Heart right ventricle (tissue), 16 donors: Measurements from ENCODE around the gene DCUN1D3. TPM values are rescaled to one million over a fixed set of nuclear protein-coding genes. Genes with fewer than 3 reads are reported as not detected.
"Not testable (repeated sequence)": the region's sequence is repeated elsewhere in the genome, so short reads cannot be mapped to it uniquely, and the experiment has no call there.

Source experiments
- ATAC-seq, 8 donors: fragments of 200-7000 bp; cut with Tn5 transposase; one replicate each; pipeline ENCODE4 v1.9.1; 2020; ENCODE audit warnings: mild to moderate bottlenecking in 8 of 8, moderate library complexity in 8 of 8, moderate number of reproducible peaks in 1 of 8
- DNase-seq, 2 donors: peaks; one replicate each; pipeline ENCODE4 v3.0.0-alpha.2; 2020
- H3K27ac ChIP-seq, 10 donors: fragments of 200-600 bp; sonication (generic) in 2 of 10; one replicate each; pipeline versions ENCODE4 v1.5.0 to v1.8.0; 2020 to 2022; ENCODE audit warnings: mild to moderate bottlenecking in 3 of 10
- H3K27me3 ChIP-seq, 7 donors: fragments of 200-600 bp; one replicate each; pipeline ENCODE4 v1.8.0; 2021 to 2022; ENCODE audit warnings: mild to moderate bottlenecking in 2 of 7
- H3K36me3 ChIP-seq, 9 donors: fragments of 200-600 bp; sonication (generic) in 1 of 9; one replicate each; pipeline versions ENCODE4 v1.5.0 to v1.8.0; 2020 to 2022; ENCODE audit warnings: mild to moderate bottlenecking in 2 of 9
- H3K4me1 ChIP-seq, 9 donors: fragments of 200-600 bp; sonication (generic) in 1 of 9; one replicate each; pipeline versions ENCODE4 v1.5.0 to v1.8.0; 2020 to 2022; ENCODE audit warnings: mild to moderate bottlenecking in 4 of 9
- H3K4me3 ChIP-seq, 10 donors: fragments of 200-600 bp; sonication (generic) in 2 of 10; one replicate each; pipeline versions ENCODE4 v1.5.0 to v1.8.0; 2020 to 2022; ENCODE audit warnings: mild to moderate bottlenecking in 7 of 10, moderate library complexity in 2 of 10
- H3K9me3 ChIP-seq, 11 donors: fragments of 200-600 bp in 10 of 11; sonication (generic) in 2 of 11; one replicate each; pipeline versions ENCODE4 v1.5.0 to v1.8.0; 2013 to 2022; ENCODE audit warnings: mild to moderate bottlenecking in 2 of 11, control low read depth in 1 of 11, moderate library complexity in 1 of 11
- CTCF ChIP-seq, 9 donors: fragments of 200-600 bp; sonication (generic) in 2 of 9; IDR thresholded peaks; one replicate each; pipeline versions ENCODE4 v1.5.0 to v1.8.0; 2021 to 2022; ENCODE audit warnings: antibody characterized with exemption in 9 of 9, mild to moderate bottlenecking in 5 of 9, moderate library complexity in 1 of 9
- WGBS, 2 donors: extraction: QIAGEN DNeasy Blood & Tissue Kit; methylation state at CpG; one replicate each; pipeline ENCODE4 v1.1.7; 2013; ENCODE audit warnings: inconsistent platforms in 1 of 2; 5-methylcytosine and 5-hydroxymethylcytosine counted together
- intact Hi-C, 10 donors: fragments of 100-400 bp; cut with DNase I; formaldehyde crosslinking; loops; one replicate each; pipeline versions ENCODE4 v1.11.1 to v1.14.2; 2022
- polyA plus RNA-seq, 2 donors: library from polyadenylated mRNA; stranded (reverse); fragments of 200-250 nt; gene quantifications; one replicate each; pipeline ENCODE4 v1.2.3, GENCODE V29; 2013
- total RNA-seq, 10 donors: library from RNA; stranded (reverse); fragmentation: NEBNext Ultra II Directional in 3 of 10; extraction: Animal tissue kit (Norgen Biotek cat#: 25700) in 3 of 10; gene quantifications; one replicate each; pipeline versions ENCODE4 v1.2.1 to v1.2.4, GENCODE V29; 2021 to 2023
- donor health status: Arrhythmogenic right ventricular cardiomyopathy.
- donor health status: ischemic (EF 13 %, LVEDD 7.1; RV severe dilation, severe dysfunction).
- donor health status: healthy with polysubstance abuse.
- donor health status: DM: no; HTN: yes; CAD: no.
- donor health status: DM: no; HTN: no; CAD: no.
- donor health status: ischemic (EF 25% LVEDD 6.9; RV normal size, moderate dysfunction).
- donor health status: ischemic (EF 25% LVEDD 5.7; RV mildly dilated, moderate dysfunction).
- donor health status: healthy.
- donor health status: DM: yes; HTN: yes; CAD: no.
- donor health status: Ischemic cardiomyopathy.
- donor health status: ischemic (EF 35%, LVEDD 5.7; RV mildly dilated, moderate dysfunction).
- donor health status: nonischemic (EF 11% LVEDD 7.7; RV severe dilation, severe dysfunction).
- donor health status: DM: yes; HTN: yes; CAD: no.
- donor health status: PGD.
- donor health status: ischemic (EF 29% LVEDD 5.4; RV normal size, mild dysfunction).
- donor health status: nonischemic (EF 23%, LVEDD 6.1; RV moderate dilation, normal function).

DCUN1D3 gene
- total and polyA plus RNA-seq, 12 donors: 3.4 to 32.6 (median 9.4) TPM

GRCh38 chr16:20806168-20807050 lies 93.7 kb downstream of the DCUN1D3 start, which contains the start of the genes ERI2 and REXO5:
ERI2 (minus strand) TSS chr16:20806472; CDS start chr16:20806430, 42 bp downstream.
REXO5 (plus strand) TSS chr16:20806527; CDS start chr16:20806954, 427 bp downstream.
- DNase-seq (peak; percentile 90 to 92), ATAC-seq (peak; percentile 94 to 97 (median 96))
- Histone ChIP-seq H3K9me3 (no peaks in the 10 kb centered on the region), H3K27me3 (no peaks in the 10 kb centered on the region), H3K36me3 (peaks cover 0 to 20% (median 0%) of the 10 kb centered on the region in 9 donors), H3K4me1 (peaks cover 0 to 32% (median 17%) of the 10 kb centered on the region in 9 donors), H3K4me3 (peak within 1 kb of the TSS; percentile 73 to 95 (median 88)), H3K27ac (peak within 1 kb of the TSS; percentile 89 to 97 (median 95))
- intact Hi-C loops: loop anchor here in 2 of 10 donors (2.0 to 5.0 kb wide), 4 partner anchors 42 to 296 kb away; partner anchors contain the start of genes DCUN1D3 (in 1 of the 2) and LYRM1 (in 1 of the 2)
- WGBS, 2 donors: 0 to 1% methylated on average over 73 to 74 of the region's 74 CpGs
- peak in 7 of 9 donors; percentile 32 to 64 (median 51) for TF ChIP-seq CTCF (IDR thresholded peaks at IDR 0.05)

GRCh38 chr16:20805684-20806167 lies 94.4 kb downstream of the DCUN1D3 start:
- Histone ChIP-seq H3K36me3 (peaks cover 0 to 27% (median 0%) of the 10 kb centered on the region in 9 donors), H3K4me1 (peaks cover 0 to 32% (median 17%) of the 10 kb centered on the region in 9 donors), H3K27ac (peak overlapping the region; percentile 89 to 97 (median 95)), H3K4me3 (peak overlapping the region; percentile 73 to 95 (median 88))
- H3K27me3 ChIP-seq, DNase-seq, H3K9me3 ChIP-seq: not testable (repeated sequence)
- peak in 6 of 8 donors; percentile 73 to 91 (median 81) for ATAC-seq
- WGBS, 2 donors: 4 to 6% methylated on average over 12 of the region's 12 CpGs
- intact Hi-C loops: loop anchor here in 2 of 10 donors (2.0 to 5.0 kb wide), 4 partner anchors 43 to 297 kb away; partner anchors contain the start of genes DCUN1D3 (in 1 of the 2) and LYRM1 (in 1 of the 2)

Other genes with a start within 250 kb of the DCUN1D3 start
- under 1 TPM in 4 of 10 donors, not detected in 6; 0.13 to 0.49 (median 0.33) TPM for gene ACSM1, start 202.7 kb downstream of the DCUN1D3 start, total RNA-seq
- under 1 TPM in 1 of 2 donors, not detected in 1; 0.06 TPM for gene ACSM1, start 202.7 kb downstream of the DCUN1D3 start, polyA plus RNA-seq
- 10 to 100 TPM; 15.5 to 20.9 (median 19.2) TPM for gene THUMPD1, start 158.5 kb downstream of the DCUN1D3 start, total RNA-seq
- 10 to 100 TPM in 1 of 2 donors, 1 to 10 TPM in 1; 7.5 to 14.2 TPM for gene THUMPD1, start 158.5 kb downstream of the DCUN1D3 start, polyA plus RNA-seq
- gene ACSM3, start 136.3 kb downstream of the DCUN1D3 start, total RNA-seq: 10 to 100 TPM in 2 of 10 donors, 1 to 10 TPM in 8; 2.3 to 13.1 (median 5.9) TPM
- 10 to 100 TPM in 1 of 2 donors, 1 to 10 TPM in 1; 3.8 to 45.1 TPM for gene ACSM3, start 136.3 kb downstream of the DCUN1D3 start, polyA plus RNA-seq
- 10 to 100 TPM in 8 of 10 donors, 1 to 10 TPM in 2; 8.1 to 13.6 (median 12.0) TPM for gene ERI2, start 93.9 kb downstream of the DCUN1D3 start, total RNA-seq
- 10 to 100 TPM in 1 of 2 donors, 1 to 10 TPM in 1; 3.2 to 10.6 TPM for gene ERI2, start 93.9 kb downstream of the DCUN1D3 start, polyA plus RNA-seq
- 1 to 10 TPM; 3.1 to 6.9 (median 5.2) TPM for gene REXO5, start 93.8 kb downstream of the DCUN1D3 start, total RNA-seq
- 1 to 10 TPM; 2.0 to 2.6 TPM for gene REXO5, start 93.8 kb downstream of the DCUN1D3 start, polyA plus RNA-seq
- gene LYRM1, start 413 bp upstream of the DCUN1D3 start, total RNA-seq: 10 to 100 TPM; 37.4 to 69.1 (median 48.9) TPM
- gene LYRM1, start 413 bp upstream of the DCUN1D3 start, polyA plus RNA-seq: 10 to 100 TPM; 59.9 to 69.4 TPM